ENCODE data around the gene RAC2. TPM values are rescaled to one million over a fixed set of nuclear protein-coding genes. Genes with fewer than 3 reads are reported as not detected.

Gene RAC2
- total RNA-seq, 2 experiments from 2014 or later: 834 to 907 TPM

- no peak for ATAC-seq
- peaks cover 49% of the 10 kb centered on the region for H3K4me1 Mint-ChIP-seq
- H3K9me3 Mint-ChIP-seq (ENCODE audit: low read depth): no peaks in the 10 kb centered on the region
- CTCF ChIA-PET: interaction anchor here (0.8 to 6.0 kb wide), 24 partner anchors 11 to 324 kb away, joined by 3 to 150 read pairs (median 6); partner anchors contain the start of genes C1QTNF6, IL2RB and KCTD17
- H3K4me3 Mint-ChIP-seq: peak overlapping the region; percentile 80
- H3K27me3 Mint-ChIP-seq: no peaks in the 10 kb centered on the region
- no peak for DNase-seq
- peaks cover 6% of the 10 kb centered on the region for H3K36me3 Mint-ChIP-seq
- peak overlapping the region; percentile 94 for H3K27ac Mint-ChIP-seq
Observed at GRCh38 chr22:37197451-37198257, 46.4 kb downstream of the RAC2 start.

GRCh38 chr22:37196539-37197450 is 47.3 kb downstream of the RAC2 start:
- DNase-seq (no peak), ATAC-seq (no peak)
- Mint-ChIP-seq H3K36me3 (peaks cover 10% of the 10 kb centered on the region), H3K9me3 (ENCODE audit: low read depth) (no peaks in the 10 kb centered on the region), H3K27ac (no peak overlapping the region), H3K4me1 (peaks cover 48% of the 10 kb centered on the region), H3K4me3 (peak overlapping the region; percentile 80), H3K27me3 (no peaks in the 10 kb centered on the region)
- CTCF ChIA-PET: interaction anchor here (0.9 to 6.0 kb wide), 19 partner anchors 11 to 323 kb away, joined by 3 to 150 read pairs (median 7); partner anchors contain the start of genes C1QTNF6, IL2RB and KCTD17

- DNase-seq (no peak), ATAC-seq (no peak)
- peaks cover 11% of the 10 kb centered on the region for H3K36me3 Mint-ChIP-seq
- peaks cover 47% of the 10 kb centered on the region for H3K4me1 Mint-ChIP-seq
- no peaks in the 10 kb centered on the region for H3K27me3 Mint-ChIP-seq
- no peak overlapping the region for H3K27ac Mint-ChIP-seq
- H3K4me3 Mint-ChIP-seq: no peak overlapping the region
- no peaks in the 10 kb centered on the region for H3K9me3 Mint-ChIP-seq (ENCODE audit: low read depth)
- CTCF ChIA-PET: interaction anchor here (5.3 to 6.0 kb wide), 2 partner anchors 29 to 49 kb away, joined by 33 to 51 read pairs; no protein-coding TSS in a partner anchor
Observed at GRCh38 chr22:37195921-37196320, 48.1 kb downstream of the RAC2 start.

- H3K27me3 Mint-ChIP-seq: no peaks in the 10 kb centered on the region
- H3K27ac Mint-ChIP-seq: peak overlapping the region; percentile 82
- no peaks in the 10 kb centered on the region for H3K9me3 Mint-ChIP-seq (ENCODE audit: low read depth)
- H3K4me1 Mint-ChIP-seq: peaks cover 42% of the 10 kb centered on the region
- H3K36me3 Mint-ChIP-seq: peaks cover 18% of the 10 kb centered on the region
- ATAC-seq (no peak), DNase-seq (no peak)
- CTCF ChIA-PET: interaction anchor here (1.9 to 5.3 kb wide), 4 partner anchors 28 to 116 kb away, joined by 5 to 33 read pairs (median 10); partner anchors contain the start of gene IL2RB
- H3K4me3 Mint-ChIP-seq: no peak overlapping the region
Observed at GRCh38 chr22:37194750-37195149, 49.3 kb downstream of the RAC2 start.

- no peaks in the 10 kb centered on the region for H3K9me3 Mint-ChIP-seq (ENCODE audit: low read depth)
- peak overlapping the region; percentile 39 for H3K4me3 Mint-ChIP-seq
- H3K4me1 Mint-ChIP-seq: peaks cover 47% of the 10 kb centered on the region
- no peaks in the 10 kb centered on the region for H3K27me3 Mint-ChIP-seq
- DNase-seq: peak; percentile 70
- H3K27ac Mint-ChIP-seq: peak overlapping the region; percentile 82
- CTCF ChIA-PET: interaction anchor here (1.0 to 5.3 kb wide), 12 partner anchors 10 to 148 kb away, joined by 3 to 33 read pairs (median 5); partner anchors contain the start of gene IL2RB
- H3K36me3 Mint-ChIP-seq: peaks cover 22% of the 10 kb centered on the region
- ATAC-seq: peak; percentile 27
Observed at GRCh38 chr22:37193629-37194191, 50.4 kb downstream of the RAC2 start.

GRCh38 chr22:37192741-37193140 is 51.3 kb downstream of the RAC2 start:
- ATAC-seq (no peak), DNase-seq (no peak)
- H3K4me3 Mint-ChIP-seq: no peak overlapping the region
- peaks cover 48% of the 10 kb centered on the region for H3K4me1 Mint-ChIP-seq
- H3K9me3 Mint-ChIP-seq (ENCODE audit: low read depth): no peaks in the 10 kb centered on the region
- H3K36me3 Mint-ChIP-seq: peaks cover 22% of the 10 kb centered on the region
- CTCF ChIA-PET: interaction anchor here (1.0 to 5.3 kb wide), 14 partner anchors 9 to 411 kb away, joined by 3 to 33 read pairs (median 4); partner anchors contain the start of gene IL2RB
- no peaks in the 10 kb centered on the region for H3K27me3 Mint-ChIP-seq
- no peak overlapping the region for H3K27ac Mint-ChIP-seq

- CTCF ChIA-PET: interaction anchor here (1.2 to 5.3 kb wide), 10 partner anchors 9 to 410 kb away, joined by 3 to 33 read pairs (median 4); partner anchors contain the start of gene IL2RB
- Mint-ChIP-seq H3K4me3 (no peak overlapping the region), H3K27ac (no peak overlapping the region), H3K36me3 (peaks cover 21% of the 10 kb centered on the region), H3K9me3 (ENCODE audit: low read depth) (no peaks in the 10 kb centered on the region), H3K27me3 (no peaks in the 10 kb centered on the region), H3K4me1 (peaks cover 48% of the 10 kb centered on the region)
- ATAC-seq (no peak), DNase-seq (no peak)
Observed at GRCh38 chr22:37192204-37192603, 51.9 kb downstream of the RAC2 start.

- no peak for ATAC-seq
- H3K4me3 Mint-ChIP-seq: no peak overlapping the region
- H3K36me3 Mint-ChIP-seq: peaks cover 21% of the 10 kb centered on the region
- H3K27ac Mint-ChIP-seq: no peak overlapping the region
- CTCF ChIA-PET: interaction anchor here (1.3 to 2.0 kb wide), 3 partner anchors 9 to 28 kb away, joined by 3 to 7 read pairs (median 3); no protein-coding TSS in a partner anchor
- H3K9me3 Mint-ChIP-seq (ENCODE audit: low read depth): no peaks in the 10 kb centered on the region
- H3K27me3 Mint-ChIP-seq: no peaks in the 10 kb centered on the region
- H3K4me1 Mint-ChIP-seq: peaks cover 63% of the 10 kb centered on the region
- DNase-seq: no peak
Observed at GRCh38 chr22:37190262-37190780, 53.7 kb downstream of the RAC2 start.

- Mint-ChIP-seq H3K4me3 (no peak overlapping the region), H3K9me3 (ENCODE audit: low read depth) (no peaks in the 10 kb centered on the region), H3K4me1 (peaks cover 64% of the 10 kb centered on the region), H3K27me3 (no peaks in the 10 kb centered on the region), H3K27ac (peak overlapping the region; percentile 58), H3K36me3 (peaks cover 21% of the 10 kb centered on the region)
- ATAC-seq (no peak), DNase-seq (no peak)
- CTCF ChIA-PET: interaction anchor here (1.8 kb wide), 1 partner anchor 27 kb away, joined by 3 read pairs; no protein-coding TSS in a partner anchor
Observed at GRCh38 chr22:37188901-37189466, 55.1 kb downstream of the RAC2 start.

GRCh38 chr22:37187891-37188761 is 55.9 kb downstream of the RAC2 start, which contains the start of gene C1QTNF6:
TSS of gene C1QTNF6 (minus strand) at chr22:37188247. CDS start at chr22:37188213, 34 bp downstream.
- peaks cover 64% of the 10 kb centered on the region for H3K4me1 Mint-ChIP-seq
- CTCF ChIA-PET: interaction anchor here (1.6 to 5.6 kb wide), 2 partner anchors 11 to 25 kb away, joined by 8 to 47 read pairs; no protein-coding TSS in a partner anchor
- no peak within 1 kb of the TSS for H3K4me3 Mint-ChIP-seq
- ATAC-seq (no peak), DNase-seq (no peak)
- peaks cover 19% of the 10 kb centered on the region for H3K36me3 Mint-ChIP-seq
- no peaks in the 10 kb centered on the region for H3K27me3 Mint-ChIP-seq
- H3K27ac Mint-ChIP-seq: peak within 1 kb of the TSS; percentile 58
- no peaks in the 10 kb centered on the region for H3K9me3 Mint-ChIP-seq (ENCODE audit: low read depth)

GRCh38 chr22:37187552-37187890 is 56.5 kb downstream of the RAC2 start:
- ATAC-seq (no peak), DNase-seq (no peak)
- Mint-ChIP-seq H3K4me1 (peaks cover 62% of the 10 kb centered on the region), H3K27ac (no peak overlapping the region), H3K36me3 (peaks cover 15% of the 10 kb centered on the region), H3K27me3 (no peaks in the 10 kb centered on the region), H3K4me3 (no peak overlapping the region), H3K9me3 (ENCODE audit: low read depth) (no peaks in the 10 kb centered on the region)
- CTCF ChIA-PET: interaction anchor here (1.1 to 5.6 kb wide), 3 partner anchors 11 to 39 kb away, joined by 4 to 47 read pairs (median 8); no protein-coding TSS in a partner anchor

Measured in activated CD8-positive, alpha-beta memory T cell treated with anti-CD3 and anti-CD28 coated beads, Interleukin-2, amount 10 ng/mL, durations not matched to agents 7 days and 5 days (primary cell).